IMR-90 (cell line): ENCODE results near the gene SV2B. TPM values are rescaled to one million over a fixed set of nuclear protein-coding genes. Genes with fewer than 3 reads are reported as not detected.

Experiments
- ATAC-seq: fragments of 200-7000 bp; cut with Tn5 transposase; 2 replicates; pipeline ENCODE4 v1.9.1; 2020; ENCODE audit warnings: low read depth, mild to moderate bottlenecking, moderate library complexity
- BruUV-seq: library from RNA; stranded (reverse); fragments of 400-500 nt; replicated peaks from 2 replicates; lab custom pipeline; 2021; lab: Mats Ljungman, UMichigan
- CTCF ChIA-PET: fragments of 300-600 bp; formaldehyde crosslinking; extraction: SDS; loops from one replicate; lab custom pipeline; 2021; ENCODE audit warnings: antibody characterized with exemption; lab: Yijun Ruan, JAX
- POLR2A ChIA-PET: fragments of 300-600 bp; sonication (Branson Sonifier 250); formaldehyde crosslinking; loops from one replicate; lab custom pipeline; 2022; ENCODE audit warnings: antibody characterized with exemption; ENCODE audit not compliant: unreplicated experiment; lab: Charles Lee
- DNase-seq: peaks from one replicate; pipeline ENCODE4 v3.0.0; 2013
- H2AFZ ChIP-seq: replicated peaks from 2 replicates; pipeline ENCODE3; 2013; ENCODE audit warnings: low read length, mild to moderate bottlenecking; ENCODE audit not compliant: poor library complexity
- H2AK5ac ChIP-seq: 2 replicates; pipeline ENCODE4 v1.6.1; 2013; ENCODE audit warnings: low read depth, low read length, inconsistent platforms
- H2AK9ac ChIP-seq: replicated peaks from 2 replicates; pipeline ENCODE3; 2013; ENCODE audit warnings: mild to moderate bottlenecking, low read depth, low read length, moderate library complexity; ENCODE audit not compliant: poor library complexity
- H2BK120ac ChIP-seq: 2 replicates; pipeline ENCODE4 v1.6.1; 2013; ENCODE audit warnings: low read depth, low read length, inconsistent platforms
- H2BK15ac ChIP-seq: 3 replicates; pipeline ENCODE4 v1.6.1; 2013; ENCODE audit warnings: low read depth, low read length, inconsistent platforms
- H2BK20ac ChIP-seq: 2 replicates; pipeline ENCODE4 v1.6.1; 2013; ENCODE audit warnings: low read depth, mild to moderate bottlenecking, inconsistent platforms, low read length, moderate library complexity
- H2BK5ac ChIP-seq: 2 replicates; pipeline ENCODE4 v1.6.1; 2013; ENCODE audit warnings: mild to moderate bottlenecking, low read depth, low read length, inconsistent platforms; ENCODE audit not compliant: poor library complexity, severe bottlenecking
- H3K14ac ChIP-seq: replicated peaks from 2 replicates; pipeline ENCODE4 v1.6.1; 2013; ENCODE audit warnings: low read depth, low read length, inconsistent platforms
- H3K18ac ChIP-seq: 2 replicates; pipeline ENCODE4 v1.6.1; 2013; ENCODE audit warnings: low read depth, low read length, control low read depth
- H3K23ac ChIP-seq: 2 replicates; pipeline ENCODE4 v1.6.1; 2013; ENCODE audit warnings: low read depth, low read length, inconsistent platforms
- H3K27ac ChIP-seq: 2 replicates; pipeline ENCODE4 v1.5.1; 2013; ENCODE audit warnings: mild to moderate bottlenecking, control low read depth, low read length; ENCODE audit not compliant: insufficient read depth
- H3K27me3 ChIP-seq: 2 replicates; pipeline ENCODE4 v1.6.1; 2013; ENCODE audit warnings: low read length; ENCODE audit not compliant: control insufficient read depth, insufficient read depth
- H3K36me3 ChIP-seq: 2 replicates; pipeline ENCODE4 v1.6.1; 2013; ENCODE audit warnings: low read length, mixed read lengths; ENCODE audit not compliant: control insufficient read depth, insufficient read depth
- H3K4ac ChIP-seq: 2 replicates; pipeline ENCODE4 v1.6.1; 2013; ENCODE audit warnings: low read depth, low read length, inconsistent platforms
- H3K4me1 ChIP-seq: 2 replicates; pipeline ENCODE4 v1.6.1; 2013; ENCODE audit warnings: low read length, mixed read lengths; ENCODE audit not compliant: control insufficient read depth, insufficient read depth
- H3K4me2 ChIP-seq: 2 replicates; pipeline ENCODE4 v1.6.1; 2013; ENCODE audit warnings: low read depth, mild to moderate bottlenecking, control low read depth, low read length, moderate library complexity
- H3K4me3 ChIP-seq: 2 replicates; pipeline ENCODE4 v1.5.1; 2013; ENCODE audit warnings: low read depth, mild to moderate bottlenecking, control low read depth, low read length, moderate library complexity; ENCODE audit not compliant: insufficient read depth
- H3K56ac ChIP-seq: 2 replicates; pipeline ENCODE4 v1.6.1; 2013; ENCODE audit warnings: low read length, inconsistent platforms; ENCODE audit not compliant: insufficient read depth; ENCODE audit errors: extremely low read depth
- H3K79me1 ChIP-seq, 2 experiments: 2 replicates each; pipeline ENCODE4 v1.6.1; 2013; ENCODE audit warnings: low read length in 2 of 2, inconsistent platforms in 1 of 2, low read depth in 1 of 2
- H3K9ac ChIP-seq: 2 replicates; pipeline ENCODE4 v1.6.1; 2013; ENCODE audit warnings: low read depth, low read length, control low read depth
- H3K9me1 ChIP-seq: 2 replicates; pipeline ENCODE4 v1.6.1; 2013; ENCODE audit warnings: low read length, inconsistent platforms; ENCODE audit not compliant: insufficient read depth
- H3K9me3 ChIP-seq: 2 replicates; pipeline ENCODE4 v1.6.1; 2013; ENCODE audit warnings: low read length; ENCODE audit not compliant: control insufficient read depth, insufficient read depth
- H4K20me1 ChIP-seq: 2 replicates; pipeline ENCODE4 v1.6.1; 2013; ENCODE audit warnings: low read length, inconsistent platforms; ENCODE audit not compliant: insufficient read depth
- H4K5ac ChIP-seq: 2 replicates; pipeline ENCODE4 v1.6.1; 2013; ENCODE audit warnings: mild to moderate bottlenecking, low read depth, low read length, control low read depth
- H4K8ac ChIP-seq, 2 experiments: 2 replicates each; pipeline ENCODE4 v1.6.1; 2013; ENCODE audit warnings: low read depth in 2 of 2, low read length in 2 of 2, control low read depth in 1 of 2, inconsistent platforms in 1 of 2
- H4K91ac ChIP-seq: 2 replicates; pipeline ENCODE4 v1.6.1; 2013; ENCODE audit warnings: low read depth, low read length, inconsistent platforms; ENCODE audit not compliant: insufficient read depth
- BHLHE40 ChIP-seq: fragments of 150-350 bp; IDR thresholded peaks from 2 replicates; pipeline ENCODE4 v1.6.1; 2016; ENCODE audit warnings: mild to moderate bottlenecking, low read depth, low read length
- MAZ ChIP-seq: IDR thresholded peaks from 2 replicates; pipeline ENCODE4 v1.6.1; 2012; ENCODE audit warnings: low read depth, mild to moderate bottlenecking, low read length, improper control_type of control experiment, moderate library complexity, borderline replicate concordance
- RAD21 ChIP-seq: IDR thresholded peaks from 2 replicates; pipeline ENCODE4 v1.6.1; 2012; ENCODE audit warnings: low read length, improper control_type of control experiment
- RCOR1 ChIP-seq: IDR thresholded peaks from 2 replicates; pipeline ENCODE4 v1.6.1; 2012; ENCODE audit warnings: mild to moderate bottlenecking, low read length, improper control_type of control experiment; ENCODE audit not compliant: insufficient replicate concordance
- WGBS, 2 experiments: methylation state at CpG; one replicate each; pipeline versions ENCODE4 v1.1.5 to v1.1.7; 2013; ENCODE audit warnings: missing lambda C conversion rate in 2 of 2; ENCODE audit not compliant: insufficient read length in 1 of 2; ENCODE audit errors: extremely low coverage in 2 of 2; 5-methylcytosine and 5-hydroxymethylcytosine counted together
- dilution Hi-C: fragments of 300-500 bp; cut with HindIII; formaldehyde crosslinking; loops from one replicate; pipeline ENCODE4 v1.14.3; 2018; ENCODE audit warnings: low sequenced_read_pairs; ENCODE audit not compliant: unreplicated experiment
- in situ Hi-C: fragments of 300-500 bp; cut with MboI; formaldehyde crosslinking; loops from 3 replicates; pipeline ENCODE4 v1.14.3; 2019; ENCODE audit warnings: low sequenced_read_pairs, inconsistent platforms, mixed read lengths
- intact Hi-C: fragments of 100-400 bp; cut with micrococcal nuclease; formaldehyde crosslinking; loops from 2 replicates; pipeline ENCODE4 v1.10.0; 2022
- polyA plus RNA-seq, 3 experiments: library from polyadenylated mRNA; depleted of rRNA; stranded (reverse); fragments of >200 nt; gene quantifications; 2 replicates each; pipeline ENCODE4 v1.2.3, GENCODE V29; 2012; ENCODE audit warnings: low replicate concordance in 1 of 3
- total RNA-seq: library from RNA; depleted of rRNA; stranded (reverse); fragments of >200 nt; gene quantifications from 2 replicates; pipeline ENCODE4 v1.2.3, GENCODE V29; 2012; rRNA removed
- TF ChIP-seq, protein P1 (sequence below): fragments of 150-350 bp; IDR thresholded peaks from 2 replicates; pipeline ENCODE4 v1.6.1; 2016; ENCODE audit warnings: low read depth, mild to moderate bottlenecking, low read length, moderate library complexity, borderline replicate concordance

Gene SV2B
- total and polyA plus RNA-seq, 2 of the 4 experiments (the other 2 are of a cell fraction), result not detected

GRCh38 chr15:91348752-91349500 is 248.9 kb downstream of the SV2B start:
- Histone ChIP-seq H4K5ac (no peak overlapping the region), H3K4me3 (no peak overlapping the region), H3K23ac (no peak overlapping the region), H3K79me1 (no peaks in the 10 kb centered on the region), H3K27ac (no peak overlapping the region), H3K9me1 (no peaks in the 10 kb centered on the region), H2AK9ac (no peak overlapping the region), H2AK5ac (no peak overlapping the region), H4K20me1 (no peaks in the 10 kb centered on the region), H3K14ac (no peak overlapping the region), H2BK5ac (no peak overlapping the region), H2BK120ac (no peak overlapping the region), H3K36me3 (no peaks in the 10 kb centered on the region), H4K91ac (no peak overlapping the region), H3K4me2 (no peak overlapping the region), H2BK20ac (no peak overlapping the region), H3K4ac (no peak overlapping the region), H2AFZ (no peak overlapping the region), H3K18ac (no peak overlapping the region), H3K4me1 (no peaks in the 10 kb centered on the region), H3K9ac (no peak overlapping the region), H2BK15ac (no peak overlapping the region), H3K9me3 (peaks cover 2% of the 10 kb centered on the region; the same call in 1 of the 2 replicates), H3K27me3 (no peaks in the 10 kb centered on the region), H3K56ac (no peak overlapping the region), H4K8ac (no peak overlapping the region)
- ChIA-PET CTCF (no interaction called here), POLR2A (no interaction called here)
- WGBS, 2 experiments, result no CpG with 5 or more reads among the region's 3 CpGs
- in situ Hi-C loops, result no loop called here
- dilution Hi-C loops, result no loop called here
- ATAC-seq, result no peak
- no peak for DNase-seq
- no TSS peak for BruUV-seq
- TF ChIP-seq, protein P1, sequence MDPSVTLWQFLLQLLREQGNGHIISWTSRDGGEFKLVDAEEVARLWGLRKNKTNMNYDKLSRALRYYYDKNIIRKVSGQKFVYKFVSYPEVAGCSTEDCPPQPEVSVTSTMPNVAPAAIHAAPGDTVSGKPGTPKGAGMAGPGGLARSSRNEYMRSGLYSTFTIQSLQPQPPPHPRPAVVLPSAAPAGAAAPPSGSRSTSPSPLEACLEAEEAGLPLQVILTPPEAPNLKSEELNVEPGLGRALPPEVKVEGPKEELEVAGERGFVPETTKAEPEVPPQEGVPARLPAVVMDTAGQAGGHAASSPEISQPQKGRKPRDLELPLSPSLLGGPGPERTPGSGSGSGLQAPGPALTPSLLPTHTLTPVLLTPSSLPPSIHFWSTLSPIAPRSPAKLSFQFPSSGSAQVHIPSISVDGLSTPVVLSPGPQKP, result no peak
- no peak for TF ChIP-seq RAD21
- no peak for TF ChIP-seq RCOR1
- TF ChIP-seq BHLHE40, result no peak
- no peak for TF ChIP-seq MAZ
- intact Hi-C loops, result no loop called here

Other genes with a start within 250 kb of the SV2B start
- gene FURIN, start 231.7 kb upstream of the SV2B start, total RNA-seq, result 30.8 and 34.8 TPM in 2 replicates
- 54.3 and 59.5 TPM in 2 replicates for gene FURIN, start 231.7 kb upstream of the SV2B start, polyA plus RNA-seq (2012; rRNA removed)
- 9.7 and 11.7 TPM in 2 replicates for gene FES, start 215.8 kb upstream of the SV2B start, total RNA-seq
- 10.5 and 12.5 TPM in 2 replicates for gene FES, start 215.8 kb upstream of the SV2B start, polyA plus RNA-seq (2012; rRNA removed)
- gene MAN2A2, start 197.0 kb upstream of the SV2B start, total RNA-seq, result 3.4 and 6.1 TPM in 2 replicates
- gene MAN2A2, start 197.0 kb upstream of the SV2B start, polyA plus RNA-seq (2012; rRNA removed), result 52.5 and 55.5 TPM in 2 replicates
- gene HDDC3, start 167.7 kb upstream of the SV2B start, total RNA-seq, result 7.2 and 7.9 TPM in 2 replicates
- gene HDDC3, start 167.7 kb upstream of the SV2B start, polyA plus RNA-seq (2012; rRNA removed), result 10.7 and 10.8 TPM in 2 replicates
- gene UNC45A, start 165.0 kb upstream of the SV2B start, total RNA-seq, result 85.3 and 100 TPM in 2 replicates
- gene UNC45A, start 165.0 kb upstream of the SV2B start, polyA plus RNA-seq (2012; rRNA removed), result 68.9 and 77.5 TPM in 2 replicates
- 3.9 and 4.4 TPM in 2 replicates for gene RCCD1, start 145.4 kb upstream of the SV2B start, total RNA-seq
- 9.9 TPM in 2 replicates for gene RCCD1, start 145.4 kb upstream of the SV2B start, polyA plus RNA-seq (2012; rRNA removed)
- gene PRC1, start 105.7 kb upstream of the SV2B start, total RNA-seq, result 148 and 208 TPM in 2 replicates
- 131 and 132 TPM in 2 replicates for gene PRC1, start 105.7 kb upstream of the SV2B start, polyA plus RNA-seq (2012; rRNA removed)
- gene VPS33B, start 77.7 kb upstream of the SV2B start, total RNA-seq, result 7.5 and 9.0 TPM in 2 replicates
- gene VPS33B, start 77.7 kb upstream of the SV2B start, polyA plus RNA-seq (2012; rRNA removed), result 11.3 and 12.3 TPM in 2 replicates